Cerebellar nuclear complex (tissue), 1 donor: Measurements from ENCODE around the gene BZW1.

Source experiments
- DNase-seq, 2 experiments: peaks; one replicate each; lab custom pipeline; 2025; lab: John Stamatoyannopoulos, UW

Gene BZW1

DNA sequence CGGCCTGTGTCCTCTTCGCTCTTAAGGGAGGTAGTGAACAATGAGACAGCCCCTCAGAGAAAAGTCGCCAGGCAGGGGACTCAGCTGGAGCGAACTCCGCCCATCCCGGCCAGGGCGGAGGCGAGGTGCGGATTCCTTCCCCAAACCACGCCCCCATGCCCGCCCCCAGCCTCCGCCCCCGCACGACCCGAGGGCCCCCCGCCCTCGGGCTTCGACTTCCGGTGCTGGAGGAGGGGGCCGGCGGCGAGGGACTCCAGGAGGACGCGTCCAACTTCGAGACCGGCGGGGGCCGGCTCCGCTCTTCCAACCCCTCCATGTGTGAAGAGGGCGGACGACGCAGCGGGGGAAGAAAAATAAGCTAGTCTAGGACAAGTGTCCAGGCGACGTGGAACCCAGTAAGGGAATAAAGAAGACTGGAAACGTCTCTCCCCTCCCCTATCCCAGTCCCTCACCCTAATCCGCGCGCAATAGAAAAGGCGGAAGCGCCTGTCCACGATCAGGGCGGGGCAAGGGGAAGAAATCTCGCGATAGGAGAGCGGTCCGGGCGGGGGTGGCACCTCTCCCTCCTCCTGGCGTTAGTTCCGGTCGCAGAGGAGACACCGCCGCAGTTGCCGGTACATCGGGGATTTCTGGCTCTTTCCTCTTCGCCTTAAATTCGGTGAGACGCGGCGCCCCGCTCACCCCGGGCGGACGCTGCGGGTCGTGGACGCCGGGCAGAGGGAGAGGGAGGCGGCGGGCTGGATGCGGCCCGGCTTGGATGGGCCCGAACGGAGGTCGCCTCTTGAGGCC is at the start of gene BZW1:
TSS of gene BZW1 (plus strand) at position 578 of the 789 bp plus-strand sequence. CDS start 1,308 bp downstream, outside the sequence.
- DNase-seq = peak; percentile 68 to 89

DNA sequence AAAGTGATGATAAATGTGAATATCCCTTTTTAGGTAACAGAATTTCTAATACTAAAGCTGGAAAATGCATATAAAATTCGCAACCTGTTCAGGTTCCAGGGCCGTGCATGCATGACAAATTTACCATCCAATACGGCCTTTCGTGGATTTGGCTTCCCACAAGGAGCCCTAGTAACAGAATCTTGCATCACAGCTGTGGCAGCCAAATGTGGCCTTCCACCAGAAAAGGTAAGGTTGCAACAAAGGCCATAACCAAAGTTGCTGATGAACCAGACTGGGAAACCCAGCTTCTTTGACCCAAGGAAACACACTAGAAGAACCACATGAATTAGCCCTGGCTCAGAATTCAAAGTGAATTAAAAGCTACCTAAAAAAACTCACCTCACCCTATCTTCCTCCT is 49.6 kb upstream of the BZW1 start:
- DNase-seq = no peak

DNA sequence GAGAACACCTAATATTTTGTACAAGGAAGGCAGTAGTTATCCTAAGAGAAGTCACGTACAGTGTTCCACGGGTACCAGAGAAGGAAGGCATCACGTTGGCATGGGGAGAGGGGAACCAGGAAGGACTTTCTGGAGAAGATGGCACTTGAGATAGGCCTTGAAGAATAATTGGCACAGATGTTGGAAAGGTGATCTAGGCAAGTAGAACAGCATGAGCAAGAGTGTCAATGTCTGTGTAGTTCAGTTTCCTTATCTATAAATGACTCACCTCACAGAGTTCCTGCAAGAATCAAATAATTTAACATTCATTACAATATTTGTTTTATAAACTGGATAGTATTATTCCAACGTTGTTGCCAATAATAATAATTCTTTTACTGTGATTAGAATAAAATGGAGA is 48.3 kb upstream of the BZW1 start:
- no peak for DNase-seq

DNA sequence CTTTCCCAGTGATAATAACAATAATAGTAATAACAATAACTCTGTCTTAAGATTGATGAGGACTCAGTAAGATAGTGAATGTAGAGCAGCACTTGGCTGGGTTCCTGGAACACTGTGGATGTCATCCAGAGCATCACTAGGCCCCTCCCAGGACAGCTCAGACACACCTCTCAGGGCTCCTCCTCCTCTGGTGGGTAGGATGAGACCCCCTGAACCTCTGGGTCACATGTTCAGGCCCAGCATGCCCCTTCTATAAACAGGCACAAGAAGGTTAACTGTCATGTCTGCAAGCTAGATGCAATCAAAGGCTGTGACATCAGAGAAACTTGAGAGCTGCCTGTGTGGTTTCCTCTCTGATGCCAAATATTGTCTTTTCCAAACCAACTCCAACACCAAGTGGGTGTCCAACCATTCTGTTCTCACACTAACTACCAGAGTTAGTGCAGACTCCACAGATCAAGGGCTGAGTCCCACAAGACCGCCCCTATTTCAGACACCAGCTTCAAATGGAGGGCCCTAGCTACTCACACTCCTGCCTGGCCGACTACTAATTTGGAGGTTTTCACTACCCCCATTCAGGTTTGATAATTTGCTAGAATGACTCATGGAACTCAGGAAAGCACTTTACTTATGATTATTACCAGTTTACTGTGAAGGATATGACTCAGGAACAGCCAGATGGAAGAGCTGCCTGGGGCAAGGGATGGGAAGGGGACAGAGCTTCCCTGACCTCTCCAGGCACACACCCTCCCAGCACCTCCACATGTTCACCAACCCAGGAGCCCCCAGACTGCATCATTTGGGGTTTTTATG is 46.4 kb upstream of the BZW1 start:
- no peak for DNase-seq

DNA sequence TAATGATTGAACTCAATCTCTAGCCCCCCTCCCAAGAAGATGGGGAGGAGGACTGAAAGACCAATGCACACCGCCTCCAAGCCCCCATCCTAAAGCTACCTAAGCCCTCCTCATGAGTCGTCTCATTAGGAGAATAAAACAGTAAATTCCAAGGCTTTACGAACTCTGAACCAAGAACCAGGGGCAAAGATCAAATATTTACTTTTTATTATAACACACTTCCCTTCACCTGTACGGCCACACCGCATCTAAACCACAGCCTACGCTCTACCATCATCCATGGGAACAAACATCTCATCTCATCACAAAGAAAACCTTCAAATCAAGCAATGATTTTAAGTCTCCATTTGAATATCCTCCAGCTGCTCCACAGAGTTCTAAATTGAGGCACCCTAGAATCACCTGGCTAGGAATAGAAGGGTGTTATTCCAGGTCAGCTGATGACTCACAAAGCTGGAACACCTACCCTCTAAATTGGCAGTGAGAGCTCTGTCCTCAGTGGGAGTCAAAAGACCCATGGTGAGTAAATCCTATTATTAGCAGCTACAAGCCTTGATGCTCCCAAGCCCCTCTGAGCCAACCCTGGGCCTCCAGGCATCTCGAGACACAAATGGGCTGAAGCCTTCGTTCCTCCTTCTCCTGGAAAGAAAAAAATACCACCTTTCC is 45.6 kb upstream of the BZW1 start:
- no peak for DNase-seq

DNA sequence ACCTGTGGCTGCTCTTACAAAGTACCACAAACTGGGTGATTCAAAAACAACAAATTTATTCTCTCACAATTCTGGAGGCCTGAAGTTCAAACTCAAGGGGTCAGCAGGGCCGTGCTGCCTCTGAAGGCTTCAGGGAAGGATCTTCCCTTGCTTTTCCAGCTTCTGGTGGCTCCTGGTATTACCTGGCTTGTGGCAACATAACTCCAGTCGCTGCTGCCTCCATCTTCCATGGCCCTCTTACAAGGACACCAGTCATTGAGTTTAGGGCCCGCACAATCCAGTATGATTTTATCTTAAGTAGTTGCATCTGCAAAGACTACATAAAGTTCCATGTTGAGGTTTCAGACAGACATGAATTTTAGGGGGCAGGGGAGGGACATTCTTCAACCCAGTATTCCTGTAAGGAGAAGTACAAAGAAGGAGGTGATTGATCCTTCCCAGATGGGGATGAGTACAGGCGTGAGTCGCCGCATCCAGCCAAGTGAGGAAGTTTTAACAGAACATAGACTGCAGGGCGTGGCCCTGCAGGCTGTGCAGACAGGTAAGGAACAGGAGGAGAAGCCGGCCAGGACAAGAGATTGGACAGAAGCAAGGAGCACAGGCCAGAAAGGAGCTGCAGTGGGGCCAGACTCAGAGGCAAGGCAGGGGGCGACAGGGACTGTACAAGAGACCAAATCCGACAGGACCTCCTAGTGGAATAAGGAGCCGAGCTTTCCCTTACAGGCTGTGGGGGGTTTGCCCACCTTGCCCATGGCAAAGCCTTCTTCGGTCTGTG is 44.4 kb upstream of the BZW1 start:
- no peak for DNase-seq

DNA sequence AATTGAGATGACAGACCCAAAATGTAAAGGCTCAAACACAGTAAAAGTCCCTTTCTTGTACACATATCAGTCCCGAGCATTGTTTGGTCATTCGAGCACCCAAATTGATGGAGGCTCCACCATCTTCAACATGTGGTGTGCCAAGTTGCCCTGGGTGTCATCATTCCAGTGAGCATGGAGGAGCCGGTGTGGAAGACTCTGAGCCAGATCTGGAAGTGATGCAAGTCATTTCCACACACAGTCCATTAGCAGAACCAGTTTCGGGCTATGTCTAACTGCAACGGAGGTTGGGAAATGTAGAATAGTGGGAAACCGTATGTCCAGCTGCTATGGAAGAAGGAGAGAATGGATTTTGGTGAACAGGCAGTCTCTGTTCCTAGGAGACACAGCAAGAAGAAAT is 40.9 kb upstream of the BZW1 start:
- no peak for DNase-seq

DNA sequence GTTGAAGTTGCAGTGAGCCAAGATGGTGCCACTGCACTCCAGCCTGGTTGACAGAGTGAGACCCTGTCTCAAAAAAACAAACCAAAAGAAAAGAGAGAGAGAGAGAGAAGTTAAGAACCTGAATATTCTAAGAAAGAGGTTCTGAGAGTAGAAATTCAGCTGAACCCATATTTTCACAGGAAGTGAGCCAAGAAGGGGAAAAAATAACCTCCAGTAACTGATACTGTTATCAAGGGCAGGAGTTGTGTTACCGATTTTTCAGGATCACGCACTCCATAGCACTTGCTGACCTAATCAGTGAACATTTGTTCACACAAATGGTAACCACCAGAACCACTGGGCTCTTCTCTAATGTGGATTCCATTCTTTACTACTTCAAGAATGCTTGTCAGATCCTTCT is 39.1 kb upstream of the BZW1 start:
- DNase-seq = no peak

DNA sequence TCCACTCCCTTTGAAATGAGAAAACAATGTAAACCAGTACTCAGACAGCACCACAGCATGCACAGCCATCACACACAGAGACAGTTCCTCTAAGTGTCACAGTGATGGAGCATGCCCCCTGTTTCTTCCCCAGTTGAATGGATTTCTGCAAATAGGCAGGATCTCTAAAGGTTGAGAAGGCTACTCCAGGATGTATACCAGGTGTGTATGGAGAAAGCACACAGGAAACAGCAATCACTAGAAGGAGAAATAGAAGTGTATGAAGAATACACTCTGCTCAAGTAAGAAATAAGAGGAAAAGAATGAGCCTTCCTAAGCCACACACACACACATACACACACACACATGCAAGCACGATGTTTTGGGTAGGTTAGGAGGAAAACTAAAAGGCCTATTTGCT is 38.6 kb upstream of the BZW1 start:
- no peak for DNase-seq

DNA sequence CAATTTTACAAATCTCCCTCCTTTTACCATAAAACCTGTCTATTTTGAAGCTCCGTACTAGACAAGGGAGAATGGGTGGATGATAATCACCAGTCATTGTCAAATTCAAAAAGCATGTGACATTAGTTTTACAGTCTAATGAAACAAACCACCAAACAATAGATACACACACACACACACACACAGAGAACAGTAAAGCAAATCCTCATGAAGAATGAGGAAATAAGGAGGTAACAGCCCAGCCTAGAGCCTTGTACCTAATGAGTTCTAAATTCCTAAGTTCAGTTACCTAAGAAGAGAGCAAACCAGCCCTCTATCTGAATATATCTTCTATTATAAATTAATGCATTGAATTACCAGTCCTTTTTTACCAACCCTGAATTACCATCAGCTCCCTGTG is 36.8 kb upstream of the BZW1 start:
- no peak for DNase-seq

DNA sequence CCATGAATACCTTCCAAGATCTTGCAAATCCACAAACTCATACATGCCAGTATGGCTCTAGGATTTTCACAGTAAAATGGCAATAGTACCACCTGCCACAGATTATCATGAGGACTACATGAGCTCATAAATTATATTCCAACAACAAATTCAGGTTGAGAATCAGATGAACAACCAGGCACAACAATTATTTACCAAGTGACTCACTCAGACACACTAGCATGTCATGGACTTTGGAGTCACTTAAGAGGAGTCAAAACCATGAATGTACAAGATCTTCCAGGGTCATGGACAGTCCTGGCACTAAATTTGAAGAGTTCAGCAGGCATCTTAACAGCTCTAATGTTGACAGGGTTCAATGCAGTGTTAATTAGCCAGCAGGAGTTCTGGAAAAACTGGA is 34.4 kb upstream of the BZW1 start:
- no peak for DNase-seq

DNA sequence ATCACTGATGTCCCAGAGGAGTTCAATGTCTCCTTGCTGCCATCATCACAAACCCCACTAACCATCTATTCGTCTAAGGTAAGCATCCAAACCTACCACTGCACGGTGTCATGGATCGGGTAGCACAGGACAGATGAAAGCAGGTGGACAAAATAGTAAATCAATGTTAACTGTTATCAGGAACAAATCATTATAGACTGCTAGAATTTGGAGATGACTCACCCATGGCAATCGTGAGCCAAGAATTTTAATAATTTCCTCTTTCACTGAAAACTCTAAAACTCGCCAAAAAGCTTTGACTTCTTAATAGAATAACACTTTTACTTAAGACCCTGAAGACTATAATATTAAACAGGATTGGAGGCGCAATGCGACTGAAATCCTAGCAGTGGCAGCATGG is 33.7 kb upstream of the BZW1 start:
- DNase-seq = no peak

DNA sequence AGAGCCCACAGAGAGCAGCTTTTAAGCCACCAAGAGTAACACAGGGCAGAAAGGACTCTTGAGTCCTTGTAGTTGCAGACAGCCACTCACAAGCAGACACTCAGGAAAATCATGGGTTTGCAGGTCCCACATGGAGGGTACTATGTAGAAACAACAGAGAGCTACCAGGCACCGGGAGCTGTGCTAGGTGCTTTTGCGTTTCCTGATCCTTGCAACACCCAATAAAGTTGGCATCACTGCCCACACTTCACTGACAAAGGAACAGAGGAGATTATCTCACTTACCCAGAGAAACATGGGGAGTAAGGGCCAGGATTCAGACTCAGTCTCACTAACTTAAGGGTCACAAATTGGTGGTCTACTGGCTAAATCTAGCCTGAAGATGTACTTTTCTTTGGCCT is 32.5 kb upstream of the BZW1 start:
- no peak for DNase-seq

DNA sequence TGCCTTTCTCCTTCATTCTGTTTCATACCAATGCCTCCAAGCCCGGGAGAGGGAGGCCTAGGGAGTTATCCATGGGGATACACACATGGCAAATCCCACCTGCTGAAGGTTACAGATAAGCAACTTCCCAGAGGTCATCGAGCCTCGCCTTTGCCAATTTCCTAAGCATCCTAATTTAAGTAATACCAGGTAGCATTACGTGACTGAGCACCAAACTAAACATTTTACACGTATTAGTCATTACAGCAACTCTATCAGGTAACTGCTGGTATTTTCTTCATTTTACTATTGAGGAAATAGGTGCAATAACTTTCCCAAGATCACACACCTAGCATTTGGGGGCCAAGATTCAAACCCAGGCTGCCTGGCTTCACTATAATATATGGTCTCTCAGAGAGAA is 30.1 kb upstream of the BZW1 start:
- DNase-seq = no peak

DNA sequence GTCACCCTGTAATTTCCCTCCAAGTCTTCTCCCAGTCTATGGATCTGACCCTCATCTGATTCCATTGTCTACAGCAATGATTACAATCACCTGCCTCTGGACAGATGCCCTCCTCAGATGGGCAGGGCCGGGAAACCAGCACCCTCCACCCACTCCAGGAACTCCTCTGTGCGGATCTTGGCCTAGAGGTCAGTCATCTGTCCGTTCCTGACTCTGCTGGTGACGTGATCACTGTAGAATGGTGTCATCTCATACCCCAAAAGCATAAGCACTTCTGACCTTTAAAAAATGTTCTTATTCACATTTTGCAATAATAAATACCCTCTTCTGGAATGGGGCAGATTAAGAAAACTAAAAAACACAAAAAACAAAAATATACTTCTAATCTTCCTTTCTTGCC is 29.5 kb upstream of the BZW1 start:
- no peak for DNase-seq

DNA sequence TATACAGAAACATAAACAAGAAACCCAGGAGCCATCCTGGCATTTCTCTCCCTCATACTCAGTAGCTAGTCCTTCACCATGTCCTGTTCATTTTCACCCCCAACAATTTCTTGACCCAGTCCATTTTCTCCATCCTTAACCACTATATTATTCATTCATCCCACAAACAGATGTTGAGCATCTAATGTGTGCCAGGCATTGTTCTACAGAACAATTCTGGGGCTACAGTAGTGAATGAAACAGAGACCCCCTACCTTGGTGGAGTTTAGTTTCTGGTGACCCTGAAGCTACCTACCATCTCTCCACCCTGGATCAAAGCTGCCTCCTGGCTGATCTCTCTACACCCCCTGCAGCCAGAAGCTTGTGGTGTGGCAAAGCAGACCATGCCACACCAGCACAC is 27.5 kb upstream of the BZW1 start:
- DNase-seq = no peak

DNA sequence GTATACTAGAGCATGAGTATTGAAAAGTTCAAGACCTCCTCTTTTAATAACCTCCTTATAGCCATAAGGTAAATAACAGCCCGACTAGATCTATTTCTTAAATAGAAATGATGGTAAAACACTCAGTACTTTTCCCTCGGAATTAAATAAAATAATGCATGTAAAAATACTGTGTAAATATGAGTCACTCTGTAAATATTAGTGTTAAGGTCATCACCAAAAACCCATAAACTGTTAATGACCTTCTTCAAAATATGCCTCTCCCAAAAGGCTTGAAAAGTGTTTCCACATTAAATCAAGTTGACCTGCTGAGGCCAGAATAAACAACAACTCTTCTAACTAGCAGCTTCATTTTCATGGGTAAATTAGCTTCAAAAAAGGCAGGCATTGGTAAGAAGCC is 25.3 kb upstream of the BZW1 start:
- no peak for DNase-seq

DNA sequence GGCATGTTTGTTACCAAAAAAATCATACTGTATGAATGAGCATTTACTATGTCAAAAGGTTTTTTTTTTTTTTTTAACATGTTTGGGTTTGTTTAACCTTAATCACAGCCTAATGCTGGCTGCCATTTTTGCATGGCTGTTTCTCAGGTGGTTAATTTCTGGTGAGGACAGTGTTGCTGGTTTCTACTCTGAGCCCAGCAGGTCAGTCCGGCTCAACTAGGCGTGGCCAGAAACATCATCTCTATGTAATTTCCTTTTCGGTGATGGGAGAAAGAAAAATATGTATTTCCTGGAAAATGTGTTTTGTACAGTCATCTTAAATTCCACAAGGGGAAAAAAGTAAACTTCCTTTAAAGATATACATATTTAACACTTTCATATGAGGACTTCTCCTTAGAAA is 24.9 kb upstream of the BZW1 start:
- no peak for DNase-seq

DNA sequence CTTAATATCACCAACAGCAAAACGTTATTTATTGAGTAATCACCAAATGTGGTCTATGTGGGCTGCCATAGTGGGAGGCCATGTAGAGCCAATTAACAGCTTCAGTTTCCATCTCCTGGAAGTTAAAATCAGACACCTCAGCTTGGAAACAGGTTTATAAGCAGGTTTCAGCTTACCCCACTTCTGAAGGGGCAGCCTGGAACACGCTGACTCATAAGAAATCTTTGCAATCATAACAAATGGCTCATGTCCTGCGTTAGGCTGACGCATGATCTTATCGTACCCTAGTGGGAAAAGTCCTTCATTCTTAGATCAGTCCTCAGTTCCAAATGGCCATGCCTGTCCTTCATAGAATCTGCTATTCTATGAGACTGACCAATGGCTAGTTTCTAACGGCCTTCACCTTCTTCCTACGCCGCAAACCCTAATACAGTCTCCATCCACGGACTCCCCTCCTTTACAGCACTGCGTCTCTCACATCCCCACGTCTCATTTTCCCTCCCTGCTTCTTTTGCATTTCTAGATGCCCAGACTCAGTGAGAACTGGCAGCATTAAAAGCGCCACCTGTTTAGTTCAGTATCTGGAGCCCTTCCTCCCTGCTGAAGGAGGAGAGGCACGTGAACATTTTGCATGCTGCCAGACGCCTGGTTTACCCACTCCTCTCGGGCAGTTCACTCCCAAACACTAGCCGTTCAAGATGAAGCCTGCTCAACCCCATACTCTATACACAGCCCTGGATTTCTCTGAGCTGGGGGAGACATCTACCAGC is 24.2 kb upstream of the BZW1 start:
- DNase-seq = peak in 1 of 2 experiments; percentile 50

DNA sequence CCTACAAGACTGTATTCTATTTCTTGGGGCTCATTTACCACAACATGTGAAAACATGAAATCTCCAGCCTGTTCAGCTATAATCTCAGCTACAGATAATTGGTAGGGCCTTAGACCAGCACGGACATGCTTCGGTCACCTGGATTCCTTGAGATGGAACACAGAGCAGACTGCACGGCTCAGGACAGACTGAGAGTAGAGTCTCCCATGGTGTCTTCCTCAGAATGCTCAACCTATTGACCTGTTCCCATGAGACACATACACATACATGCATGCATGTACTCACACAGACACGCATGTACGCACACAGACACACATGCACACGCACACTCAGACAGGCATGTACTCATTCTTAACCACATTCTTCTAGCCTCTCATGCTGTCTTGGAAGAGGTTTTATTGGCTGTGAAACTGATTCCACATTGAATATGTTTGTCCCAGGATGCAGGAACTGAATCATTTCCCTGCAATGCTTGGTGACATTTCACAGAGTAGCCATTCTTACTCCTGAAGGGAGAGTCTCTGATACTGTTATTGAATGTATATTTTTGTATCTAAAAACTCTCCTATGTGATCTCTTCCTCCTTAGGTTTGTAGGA is 23.5 kb upstream of the BZW1 start:
- DNase-seq = no peak

DNA sequence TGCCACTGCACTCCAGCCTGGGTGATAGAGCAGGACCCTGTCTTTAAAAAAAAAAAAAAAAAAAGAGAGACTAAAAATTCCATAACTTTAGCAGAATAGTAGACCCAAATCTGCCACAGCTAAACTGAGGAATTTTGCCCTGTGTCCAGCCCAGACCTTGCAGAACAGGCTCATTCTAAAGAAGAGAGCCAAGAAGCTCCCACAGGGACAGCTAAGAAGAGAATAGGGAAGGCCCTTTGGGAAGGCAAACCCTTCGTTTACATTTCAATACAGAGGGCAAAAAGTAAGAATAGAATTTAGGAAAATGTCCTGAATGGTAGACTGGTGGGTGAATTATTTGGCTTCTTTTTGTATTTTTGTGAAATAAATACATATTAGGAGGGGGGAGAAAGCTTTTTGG is 21.5 kb upstream of the BZW1 start:
- no peak for DNase-seq
